SK-N-MC (cell line): Measurements from ENCODE around the gene NPY1R.

Experiments
- DNase-seq: peaks from one replicate; pipeline ENCODE4 v3.0.0-alpha.2; 2011; ENCODE audit warnings: low read depth, low spot score
- H3K27ac ChIP-seq: fragments of 200-600 bp; sonication (generic); 2 replicates; pipeline ENCODE4 v1.5.1; 2016; ENCODE audit warnings: mixed run types
- H3K36me3 ChIP-seq: fragments of 200-600 bp; sonication (generic); 2 replicates; pipeline ENCODE4 v1.6.1; 2017; ENCODE audit warnings: antibody characterized with exemption, low read length, mixed read lengths; ENCODE audit not compliant: insufficient read depth
- H3K4me3 ChIP-seq: fragments of 200-600 bp; sonication (generic); 2 replicates; pipeline ENCODE4 v1.5.1; 2016
- H3K9ac ChIP-seq: fragments of 200-600 bp; sonication (generic); 2 replicates; pipeline ENCODE4 v1.8.0; 2017; ENCODE audit warnings: mixed run types, mixed read lengths; ENCODE audit not compliant: insufficient read length
- H3K9me3 ChIP-seq: fragments of 200-600 bp; sonication (generic); 2 replicates; pipeline ENCODE4 v1.6.1; 2017; ENCODE audit warnings: low read depth, mild to moderate bottlenecking, antibody characterized with exemption, low read length, moderate library complexity, mixed read lengths
- EZH2 ChIP-seq: fragments of 200-600 bp; sonication (generic); IDR thresholded peaks from one replicate; pipeline ENCODE4 v1.6.1; 2017; ENCODE audit warnings: antibody characterized with exemption
- FOXP2 ChIP-seq: optimal IDR thresholded peaks from 2 replicates; pipeline ENCODE3; 2011; ENCODE audit warnings: mild to moderate bottlenecking, moderate library complexity; ENCODE audit not compliant: insufficient read depth; ENCODE audit errors: extremely low read length, control extremely low read depth
- POLR2AphosphoS5 ChIP-seq: IDR thresholded peaks from 2 replicates; pipeline ENCODE4 v1.6.1; 2012; ENCODE audit warnings: mild to moderate bottlenecking, low read depth, low read length, borderline replicate concordance

The NPY1R gene

GRCh38 chr4:163300445-163300844 lies 32.0 kb downstream of the NPY1R start:
- DNase-seq, result no peak
- H3K36me3 ChIP-seq, result no peaks in the 10 kb centered on the region
- no peak overlapping the region for H3K9ac ChIP-seq
- no peak overlapping the region for H3K4me3 ChIP-seq
- no peaks in the 10 kb centered on the region for H3K9me3 ChIP-seq
- no peak overlapping the region for H3K27ac ChIP-seq
- TF ChIP-seq EZH2 (no peak), FOXP2 (no peak), POLR2AphosphoS5 (no peak)

- TF ChIP-seq FOXP2 (no peak), EZH2 (no peak), POLR2AphosphoS5 (no peak)
- no peaks in the 10 kb centered on the region for H3K9me3 ChIP-seq
- no peak for DNase-seq
- no peaks in the 10 kb centered on the region for H3K36me3 ChIP-seq
- no peak overlapping the region for H3K27ac ChIP-seq
- no peak overlapping the region for H3K4me3 ChIP-seq
- H3K9ac ChIP-seq, result no peak overlapping the region
These were observed 37.3 kb downstream of the NPY1R start for GRCh38 chr4:163295138-163295537.

- TF ChIP-seq FOXP2 (no peak), POLR2AphosphoS5 (no peak), EZH2 (no peak)
- H3K27ac ChIP-seq, result no peak overlapping the region
- no peak for DNase-seq
- no peaks in the 10 kb centered on the region for H3K36me3 ChIP-seq
- no peak overlapping the region for H3K9ac ChIP-seq
- no peak overlapping the region for H3K4me3 ChIP-seq
- H3K9me3 ChIP-seq, result no peaks in the 10 kb centered on the region
These were observed 48.1 kb downstream of the NPY1R start for GRCh38 chr4:163284304-163284703.

GRCh38 chr4:163280703-163281519 lies 51.5 kb downstream of the NPY1R start:
- DNase-seq, result no peak
- Histone ChIP-seq H3K9me3 (no peaks in the 10 kb centered on the region), H3K9ac (no peak overlapping the region), H3K36me3 (no peaks in the 10 kb centered on the region), H3K4me3 (no peak overlapping the region), H3K27ac (no peak overlapping the region)
- no peak for TF ChIP-seq EZH2
- TF ChIP-seq POLR2AphosphoS5, result no peak
- no peak for TF ChIP-seq FOXP2

GRCh38 chr4:163279713-163280112 lies 52.7 kb downstream of the NPY1R start:
- Histone ChIP-seq H3K4me3 (no peak overlapping the region), H3K9me3 (no peaks in the 10 kb centered on the region), H3K9ac (no peak overlapping the region), H3K27ac (no peak overlapping the region), H3K36me3 (no peaks in the 10 kb centered on the region)
- TF ChIP-seq EZH2, result no peak
- no peak for TF ChIP-seq FOXP2
- TF ChIP-seq POLR2AphosphoS5, result no peak
- DNase-seq, result no peak

GRCh38 chr4:163274861-163275260 lies 57.5 kb downstream of the NPY1R start:
- H3K4me3 ChIP-seq, result no peak overlapping the region
- H3K36me3 ChIP-seq, result no peaks in the 10 kb centered on the region
- H3K9ac ChIP-seq, result no peak overlapping the region
- H3K9me3 ChIP-seq, result no peaks in the 10 kb centered on the region
- H3K27ac ChIP-seq, result no peak overlapping the region
- no peak for DNase-seq
- TF ChIP-seq POLR2AphosphoS5, result no peak
- no peak for TF ChIP-seq EZH2
- no peak for TF ChIP-seq FOXP2
